ENCODE measurements around the gene RREB1. TPM values are rescaled to one million over a fixed set of nuclear protein-coding genes. Genes with fewer than 3 reads are reported as not detected.

The RREB1 gene
- total RNA-seq, 1 donor from 2014 or later = 94.5 TPM

- no peak for DNase-seq (ENCODE audit: low spot score)
These were observed 177.7 kb downstream of the RREB1 start for GRCh38 chr6:7285416-7285815.

- DNase-seq (ENCODE audit: low spot score) = no peak
These were observed 182.3 kb downstream of the RREB1 start for GRCh38 chr6:7290079-7290478.

- DNase-seq (ENCODE audit: low spot score) = no peak
These were observed 185.0 kb downstream of the RREB1 start for GRCh38 chr6:7292596-7293255.

- no peak for DNase-seq (ENCODE audit: low spot score)
These were observed 188.2 kb downstream of the RREB1 start for GRCh38 chr6:7295916-7296315.

- no peak for DNase-seq (ENCODE audit: low spot score)
These were observed 188.8 kb downstream of the RREB1 start for GRCh38 chr6:7296602-7297001.

GRCh38 chr6:7298113-7298512, 190.4 kb downstream of the RREB1 start:
- no peak for DNase-seq (ENCODE audit: low spot score)

GRCh38 chr6:7300926-7301325, 193.2 kb downstream of the RREB1 start:
- DNase-seq (ENCODE audit: low spot score) = no peak

Other genes with a start within 250 kb of the RREB1 start
- 150 TPM for gene SSR1, start 205.2 kb downstream of the RREB1 start, total RNA-seq

All from mesenteric fat pad (tissue), 1 donor.